ENCODE measurements around the gene ZNF862.

ZNF862 gene

GRCh38 chr7:149808311-149808710, 29.9 kb upstream of the ZNF862 start:
- H3K4me1 ChIP-seq (ENCODE audit: control insufficient read depth, insufficient read depth, low read length): no peaks in the 10 kb centered on the region; the same call in 1 of the 2 replicates
- H3K27me3 ChIP-seq (ENCODE audit: control insufficient read depth, insufficient read depth, low read length): no peaks in the 10 kb centered on the region
- no peaks in the 10 kb centered on the region for H3K36me3 ChIP-seq (ENCODE audit: control insufficient read depth, insufficient read depth, low read length)
- no peak for DNase-seq (ENCODE audit: low read depth, low spot score)
- no peaks in the 10 kb centered on the region for H3K9me3 ChIP-seq (ENCODE audit: control insufficient read depth, insufficient read depth, low read length)
- no peak overlapping the region for H3K27ac ChIP-seq (ENCODE audit: low read length)
- no peak overlapping the region for H3K4me3 ChIP-seq (ENCODE audit: low read length)
- no CpG with 5 or more reads among the region's 10 CpGs for WGBS (ENCODE audit: insufficient coverage, insufficient read length)

- DNase-seq (ENCODE audit: low read depth, low spot score): no peak
- H3K4me3 ChIP-seq (ENCODE audit: low read length): no peak overlapping the region
- H3K36me3 ChIP-seq (ENCODE audit: control insufficient read depth, insufficient read depth, low read length): no peaks in the 10 kb centered on the region
- no peaks in the 10 kb centered on the region; the same call in 1 of the 2 replicates for H3K4me1 ChIP-seq (ENCODE audit: control insufficient read depth, insufficient read depth, low read length)
- no peak overlapping the region for H3K27ac ChIP-seq (ENCODE audit: low read length)
- H3K9me3 ChIP-seq (ENCODE audit: control insufficient read depth, insufficient read depth, low read length): no peaks in the 10 kb centered on the region
- WGBS (ENCODE audit: insufficient coverage, insufficient read length): no CpG with 5 or more reads among the region's 2 CpGs
- no peaks in the 10 kb centered on the region for H3K27me3 ChIP-seq (ENCODE audit: control insufficient read depth, insufficient read depth, low read length)
Measured at GRCh38 chr7:149809215-149809614, 29.0 kb upstream of the ZNF862 start.

- Histone ChIP-seq H3K9me3 (ENCODE audit: control insufficient read depth, insufficient read depth, low read length) (no peaks in the 10 kb centered on the region), H3K4me3 (ENCODE audit: low read length) (no peak overlapping the region), H3K27ac (ENCODE audit: low read length) (no peak overlapping the region), H3K27me3 (ENCODE audit: control insufficient read depth, insufficient read depth, low read length) (no peaks in the 10 kb centered on the region), H3K36me3 (ENCODE audit: control insufficient read depth, insufficient read depth, low read length) (no peaks in the 10 kb centered on the region), H3K4me1 (ENCODE audit: control insufficient read depth, insufficient read depth, low read length) (peaks cover 8% of the 10 kb centered on the region)
- no CpG with 5 or more reads among the region's 3 CpGs for WGBS (ENCODE audit: insufficient coverage, insufficient read length)
- no peak for DNase-seq (ENCODE audit: low read depth, low spot score)
Measured at GRCh38 chr7:149811221-149811620, 27.0 kb upstream of the ZNF862 start.

GRCh38 chr7:149811831-149812490, 26.2 kb upstream of the ZNF862 start:
- WGBS (ENCODE audit: insufficient coverage, insufficient read length): no CpG with 5 or more reads among the region's 16 CpGs
- Histone ChIP-seq H3K4me3 (ENCODE audit: low read length) (no peak overlapping the region), H3K27ac (ENCODE audit: low read length) (no peak overlapping the region), H3K9me3 (ENCODE audit: control insufficient read depth, insufficient read depth, low read length) (no peaks in the 10 kb centered on the region), H3K27me3 (ENCODE audit: control insufficient read depth, insufficient read depth, low read length) (no peaks in the 10 kb centered on the region), H3K36me3 (ENCODE audit: control insufficient read depth, insufficient read depth, low read length) (no peaks in the 10 kb centered on the region), H3K4me1 (ENCODE audit: control insufficient read depth, insufficient read depth, low read length) (peaks cover 8% of the 10 kb centered on the region)
- DNase-seq (ENCODE audit: low read depth, low spot score): no peak

GRCh38 chr7:149813254-149814035, 24.7 kb upstream of the ZNF862 start:
- no peak overlapping the region for H3K4me3 ChIP-seq (ENCODE audit: low read length)
- H3K27me3 ChIP-seq (ENCODE audit: control insufficient read depth, insufficient read depth, low read length): no peaks in the 10 kb centered on the region
- peaks cover 8% of the 10 kb centered on the region for H3K4me1 ChIP-seq (ENCODE audit: control insufficient read depth, insufficient read depth, low read length)
- no CpG with 5 or more reads among the region's 28 CpGs for WGBS (ENCODE audit: insufficient coverage, insufficient read length)
- H3K27ac ChIP-seq (ENCODE audit: low read length): no peak overlapping the region
- no peak for DNase-seq (ENCODE audit: low read depth, low spot score)
- H3K9me3 ChIP-seq (ENCODE audit: control insufficient read depth, insufficient read depth, low read length): no peaks in the 10 kb centered on the region
- no peaks in the 10 kb centered on the region for H3K36me3 ChIP-seq (ENCODE audit: control insufficient read depth, insufficient read depth, low read length)

- no peak for DNase-seq (ENCODE audit: low read depth, low spot score)
- Histone ChIP-seq H3K36me3 (ENCODE audit: control insufficient read depth, insufficient read depth, low read length) (no peaks in the 10 kb centered on the region), H3K4me3 (ENCODE audit: low read length) (no peak overlapping the region), H3K27me3 (ENCODE audit: control insufficient read depth, insufficient read depth, low read length) (no peaks in the 10 kb centered on the region), H3K27ac (ENCODE audit: low read length) (no peak overlapping the region), H3K4me1 (ENCODE audit: control insufficient read depth, insufficient read depth, low read length) (peaks cover 8% of the 10 kb centered on the region), H3K9me3 (ENCODE audit: control insufficient read depth, insufficient read depth, low read length) (no peaks in the 10 kb centered on the region)
- no CpG with 5 or more reads among the region's 15 CpGs for WGBS (ENCODE audit: insufficient coverage, insufficient read length)
Measured at GRCh38 chr7:149814494-149814893, 23.7 kb upstream of the ZNF862 start.

- Histone ChIP-seq H3K9me3 (ENCODE audit: control insufficient read depth, insufficient read depth, low read length) (no peaks in the 10 kb centered on the region), H3K27me3 (ENCODE audit: control insufficient read depth, insufficient read depth, low read length) (no peaks in the 10 kb centered on the region), H3K4me3 (ENCODE audit: low read length) (no peak overlapping the region; the same call in 1 of the 2 replicates), H3K27ac (ENCODE audit: low read length) (no peak overlapping the region), H3K36me3 (ENCODE audit: control insufficient read depth, insufficient read depth, low read length) (no peaks in the 10 kb centered on the region), H3K4me1 (ENCODE audit: control insufficient read depth, insufficient read depth, low read length) (peaks cover 8% of the 10 kb centered on the region)
- no peak for DNase-seq (ENCODE audit: low read depth, low spot score)
- no CpG with 5 or more reads among the region's 12 CpGs for WGBS (ENCODE audit: insufficient coverage, insufficient read length)
Measured at GRCh38 chr7:149815121-149815520, 23.1 kb upstream of the ZNF862 start.

- H3K27ac ChIP-seq (ENCODE audit: low read length): no peak overlapping the region
Measured at GRCh38 chr7:149815661-149816266, 22.4 kb upstream of the ZNF862 start.

GRCh38 chr7:149816267-149816751, 21.9 kb upstream of the ZNF862 start:
- WGBS (ENCODE audit: insufficient coverage, insufficient read length): no CpG with 5 or more reads among the region's 21 CpGs
- H3K36me3 ChIP-seq (ENCODE audit: control insufficient read depth, insufficient read depth, low read length): no peaks in the 10 kb centered on the region
- no peaks in the 10 kb centered on the region for H3K27me3 ChIP-seq (ENCODE audit: control insufficient read depth, insufficient read depth, low read length)
- H3K4me3 ChIP-seq (ENCODE audit: low read length): no peak overlapping the region
- H3K4me1 ChIP-seq (ENCODE audit: control insufficient read depth, insufficient read depth, low read length): peaks cover 8% of the 10 kb centered on the region
- no peaks in the 10 kb centered on the region for H3K9me3 ChIP-seq (ENCODE audit: control insufficient read depth, insufficient read depth, low read length)
- H3K27ac ChIP-seq (ENCODE audit: low read length): no peak overlapping the region
- no peak for DNase-seq (ENCODE audit: low read depth, low spot score)

More at GRCh38 chr7:149815661-149816266, 22.4 kb upstream of the ZNF862 start:
- no peaks in the 10 kb centered on the region for H3K27me3 ChIP-seq (ENCODE audit: control insufficient read depth, insufficient read depth, low read length)
- no CpG with 5 or more reads among the region's 16 CpGs for WGBS (ENCODE audit: insufficient coverage, insufficient read length)
- DNase-seq (ENCODE audit: low read depth, low spot score): no peak
- no peaks in the 10 kb centered on the region for H3K9me3 ChIP-seq (ENCODE audit: control insufficient read depth, insufficient read depth, low read length)
- no peak overlapping the region for H3K4me3 ChIP-seq (ENCODE audit: low read length)
- H3K4me1 ChIP-seq (ENCODE audit: control insufficient read depth, insufficient read depth, low read length): peaks cover 8% of the 10 kb centered on the region
- no peaks in the 10 kb centered on the region for H3K36me3 ChIP-seq (ENCODE audit: control insufficient read depth, insufficient read depth, low read length)

GRCh38 chr7:149816794-149817193, 21.4 kb upstream of the ZNF862 start:
- Histone ChIP-seq H3K9me3 (ENCODE audit: control insufficient read depth, insufficient read depth, low read length) (no peaks in the 10 kb centered on the region), H3K27ac (ENCODE audit: low read length) (no peak overlapping the region), H3K27me3 (ENCODE audit: control insufficient read depth, insufficient read depth, low read length) (no peaks in the 10 kb centered on the region), H3K36me3 (ENCODE audit: control insufficient read depth, insufficient read depth, low read length) (no peaks in the 10 kb centered on the region), H3K4me3 (ENCODE audit: low read length) (no peak overlapping the region), H3K4me1 (ENCODE audit: control insufficient read depth, insufficient read depth, low read length) (peaks cover 8% of the 10 kb centered on the region)
- no CpG with 5 or more reads among the region's 4 CpGs for WGBS (ENCODE audit: insufficient coverage, insufficient read length)
- DNase-seq (ENCODE audit: low read depth, low spot score): no peak
